ENCODE data around the gene TACC2.
"Not testable (repeated sequence)": the region's sequence is repeated elsewhere in the genome, so short reads cannot be mapped to it uniquely, and the experiment has no call there.

TACC2 gene

GRCh38 chr10:121988361-121989324 lies at the start of gene TACC2:
TSS of gene TACC2 (plus strand) at chr10:121989163. CDS start at chr10:122021982, 32,819 bp downstream.
- DNase-seq, result no peak

GRCh38 chr10:121941532-121941931 lies 47.4 kb upstream of the TACC2 start:
- no peak for DNase-seq

DNA sequence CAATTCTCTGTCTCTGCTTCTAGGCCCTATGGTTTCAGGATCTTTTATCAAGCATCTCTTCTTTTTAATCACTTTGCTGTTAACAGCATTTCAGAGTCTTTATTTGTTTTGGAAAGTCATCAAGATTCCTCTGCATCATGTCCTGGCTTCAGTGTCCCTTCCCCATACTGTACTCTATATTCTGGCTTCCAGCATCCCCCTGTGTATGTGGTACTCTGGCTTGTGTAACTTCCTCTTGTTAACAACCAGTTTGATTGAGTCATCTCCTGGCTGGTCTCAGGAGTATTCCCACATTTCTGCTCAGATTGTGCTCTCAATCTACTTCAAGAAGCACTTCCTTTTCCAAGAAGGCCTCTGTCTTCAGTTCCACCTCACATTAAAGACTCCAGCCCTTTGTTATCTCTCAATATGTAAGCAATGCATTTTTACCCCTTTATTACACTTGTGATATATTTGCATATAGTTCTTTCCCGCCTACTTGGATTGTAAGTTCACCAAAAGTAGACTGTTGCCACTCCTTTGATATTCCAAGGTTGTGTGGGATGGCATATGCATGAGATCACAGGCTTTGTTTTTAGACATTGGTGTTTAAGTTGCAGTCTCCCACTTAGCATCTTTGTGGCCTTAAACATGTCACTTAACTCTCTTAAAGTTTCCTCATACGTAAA lies 46.1 kb upstream of the TACC2 start:
- DNase-seq, result no peak

- DNase-seq, result no peak
Observed at GRCh38 chr10:121947343-121948330, 41.3 kb upstream of the TACC2 start.

DNA sequence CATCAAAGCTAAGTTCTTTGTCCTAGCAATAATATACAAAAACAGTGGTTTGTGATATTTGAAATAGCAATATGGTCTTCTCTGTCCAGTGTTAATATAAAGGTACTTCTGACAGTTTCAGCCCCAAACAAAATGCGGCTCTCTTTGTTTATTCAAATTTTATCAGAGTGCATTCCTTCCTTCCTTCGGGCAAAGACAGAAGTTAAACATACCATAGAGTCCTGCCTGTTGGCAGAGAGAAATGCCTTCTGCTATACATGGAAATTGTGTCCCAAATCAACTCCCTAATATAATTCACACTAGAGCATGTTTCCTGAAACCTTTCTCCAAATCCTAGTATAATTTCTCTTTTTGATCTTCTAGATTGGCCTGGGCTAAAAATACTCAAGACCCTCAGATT lies 39.9 kb upstream of the TACC2 start:
- no peak for DNase-seq

DNA sequence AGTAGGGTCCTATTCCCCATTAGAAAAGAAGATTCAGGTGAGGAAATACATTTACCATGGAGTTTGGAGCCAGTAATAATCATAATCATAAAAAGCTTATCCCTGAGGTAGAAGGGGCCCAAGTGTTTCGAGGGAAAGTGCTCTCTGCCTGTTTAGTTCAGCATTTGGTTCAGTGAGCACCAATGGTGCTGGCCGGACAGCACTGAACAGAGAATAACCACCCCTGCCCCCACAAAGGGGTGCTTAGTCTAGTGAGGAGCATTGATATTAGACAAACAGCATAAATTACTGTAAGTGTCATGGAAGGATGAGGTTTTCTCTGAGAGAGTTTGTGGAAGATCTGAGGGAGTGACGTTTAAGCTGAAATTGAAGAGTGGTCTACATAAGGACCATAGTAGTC lies 39.5 kb upstream of the TACC2 start:
- DNase-seq, result no peak

- DNase-seq, result no peak
Observed at GRCh38 chr10:121952226-121952625, 36.7 kb upstream of the TACC2 start.

DNA sequence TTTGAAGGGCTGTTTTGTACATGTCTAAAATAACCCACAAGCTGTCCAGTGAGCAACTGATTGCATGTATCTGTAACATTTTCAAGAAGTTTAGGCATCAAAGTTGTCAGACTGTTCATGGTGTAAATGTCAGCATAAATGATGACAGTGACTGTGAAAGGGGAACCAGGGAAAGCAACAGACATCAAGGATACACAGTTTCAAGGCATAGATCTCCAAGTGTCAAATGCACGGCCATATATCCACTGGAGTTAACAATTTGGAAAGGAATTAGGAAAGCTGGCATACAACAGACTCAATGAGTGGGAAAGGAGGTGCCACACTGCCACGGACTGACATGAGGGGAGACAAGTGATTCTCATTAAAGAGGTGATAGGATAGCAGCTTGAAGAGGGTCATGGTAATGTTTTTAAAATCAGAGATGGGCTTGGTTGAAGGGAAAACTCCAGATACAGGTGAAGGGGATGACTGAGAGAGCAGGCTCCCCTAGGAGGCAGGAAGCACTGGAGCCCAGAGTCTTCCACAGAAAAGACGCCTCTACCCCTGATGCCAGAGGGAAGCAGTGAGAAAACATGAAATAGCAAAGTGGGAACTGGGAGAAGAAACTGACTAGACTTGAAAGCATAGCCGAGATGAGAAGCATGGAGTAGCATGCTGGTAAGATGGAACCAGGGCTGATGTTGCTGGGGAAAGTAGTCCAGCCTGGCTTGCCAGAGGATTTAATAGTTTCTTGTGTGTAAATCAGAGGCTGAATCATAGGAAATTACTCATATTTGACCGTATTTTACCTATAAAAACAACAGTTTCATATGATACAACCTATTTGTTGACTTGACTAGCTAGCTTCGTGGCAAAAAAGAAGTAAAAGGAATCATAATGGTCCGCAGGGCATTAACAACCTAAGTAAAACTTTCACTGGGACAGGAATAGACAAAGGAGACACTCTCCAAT lies 32.6 kb upstream of the TACC2 start:
- DNase-seq, result no peak

GRCh38 chr10:121959671-121960070 lies 29.3 kb upstream of the TACC2 start:
- no peak for DNase-seq

DNA sequence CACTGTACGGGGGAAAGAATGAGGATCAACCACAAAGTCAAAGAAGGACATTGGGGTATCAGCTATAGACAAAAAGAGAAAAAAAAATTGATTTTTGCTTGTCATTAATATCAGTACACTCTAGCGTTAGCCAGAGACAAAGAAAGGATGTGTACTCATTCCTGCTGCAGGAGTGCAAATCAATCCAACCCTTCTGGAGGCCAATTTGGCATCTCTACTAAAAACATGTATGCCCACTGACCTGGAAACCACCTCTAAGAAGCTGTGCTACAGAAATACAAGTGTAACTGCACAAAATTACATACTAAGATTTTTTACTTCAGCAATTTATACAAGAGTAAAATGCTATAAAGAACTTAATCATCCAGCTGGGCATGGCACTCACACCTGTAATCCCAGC lies 27.5 kb upstream of the TACC2 start:
- no peak for DNase-seq

DNA sequence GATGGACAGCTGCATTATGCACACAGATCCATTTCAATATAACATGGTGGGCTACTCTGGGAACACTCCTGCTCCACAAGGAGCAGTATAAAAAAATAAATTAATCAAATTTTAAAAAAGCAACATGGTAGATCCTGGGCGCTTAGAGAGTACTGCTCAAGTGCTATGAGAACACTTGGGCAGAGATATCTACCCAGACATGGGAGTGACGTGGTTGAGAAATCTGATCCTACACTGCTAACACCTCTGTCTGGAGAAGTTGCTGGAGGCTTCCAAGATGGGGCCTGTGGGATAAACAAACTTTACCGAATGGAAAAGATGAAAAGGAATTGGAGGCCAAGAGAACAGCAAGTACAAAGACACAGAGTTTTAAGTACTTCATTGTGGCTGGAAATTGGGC lies 23.0 kb upstream of the TACC2 start:
- no peak for DNase-seq

GRCh38 chr10:121969086-121969485 lies 19.9 kb upstream of the TACC2 start:
- DNase-seq, result not testable (repeated sequence)

GRCh38 chr10:121974019-121974534 lies 14.9 kb upstream of the TACC2 start:
- no peak for DNase-seq

GRCh38 chr10:121974535-121975294 lies 14.2 kb upstream of the TACC2 start, which contains the start of gene NSMCE4A:
TSS of gene NSMCE4A (minus strand) at chr10:121975217. CDS start at chr10:121975165, 52 bp downstream.
- peak; percentile 58 to 81 (median 77) for DNase-seq

DNA sequence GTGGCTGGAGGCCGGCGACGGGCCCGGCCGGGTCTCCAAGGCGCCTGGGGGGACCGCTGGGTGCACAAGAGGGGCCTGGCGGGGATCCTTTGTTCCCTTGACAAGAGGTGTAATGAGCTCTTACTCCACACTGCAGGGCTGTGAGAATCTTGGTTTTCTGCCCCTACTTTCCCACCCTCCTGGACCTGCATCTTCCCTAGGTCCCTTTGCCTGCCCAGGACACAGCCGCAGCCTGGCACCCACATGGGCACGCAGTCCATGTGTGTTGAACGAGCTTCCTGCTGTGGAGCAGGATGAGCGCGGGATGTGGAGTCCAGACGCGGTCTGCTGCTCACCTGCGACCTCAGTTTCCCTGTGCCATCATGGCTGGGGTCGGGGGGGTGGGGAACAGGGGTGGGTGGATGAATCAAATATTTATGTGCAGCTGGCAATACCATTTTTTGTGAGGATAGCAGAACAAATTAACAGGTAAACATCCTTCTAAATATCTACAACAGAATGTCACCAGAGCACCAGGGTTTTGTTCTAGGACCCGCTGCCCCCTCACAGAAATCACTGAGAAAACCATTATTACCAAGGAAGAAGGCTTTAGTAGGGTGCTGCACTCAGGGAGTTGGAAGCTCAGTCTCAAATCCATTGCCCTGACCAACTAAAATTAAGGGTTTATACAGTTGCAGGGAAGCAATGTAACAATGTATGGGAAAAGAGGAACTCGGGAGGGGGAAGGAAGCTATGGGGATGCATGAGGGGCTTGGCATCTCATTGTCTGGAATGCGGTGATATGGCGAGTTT lies 13.5 kb upstream of the TACC2 start:
- no peak for DNase-seq

DNA sequence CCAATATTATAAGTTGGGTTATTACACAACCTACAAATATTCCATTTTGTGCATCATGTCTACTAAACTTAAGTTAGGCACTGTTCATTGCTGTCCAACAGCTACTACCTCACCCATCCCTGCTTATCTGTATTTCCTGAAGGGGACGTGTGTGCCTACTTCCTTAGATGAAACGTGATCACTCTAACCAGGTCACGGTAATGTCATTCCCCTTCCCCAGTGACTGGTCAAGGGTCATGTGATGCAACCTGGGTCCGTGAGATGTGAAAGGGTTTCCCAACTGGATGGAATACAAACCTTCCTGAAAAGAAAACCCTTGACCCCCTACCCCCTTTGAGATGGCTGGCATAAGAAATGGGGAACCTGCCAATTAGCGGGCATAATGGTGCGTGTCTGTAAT lies 12.4 kb upstream of the TACC2 start:
- DNase-seq, result no peak

- no peak for DNase-seq
Observed at GRCh38 chr10:121978511-121978910, 10.5 kb upstream of the TACC2 start.

DNA sequence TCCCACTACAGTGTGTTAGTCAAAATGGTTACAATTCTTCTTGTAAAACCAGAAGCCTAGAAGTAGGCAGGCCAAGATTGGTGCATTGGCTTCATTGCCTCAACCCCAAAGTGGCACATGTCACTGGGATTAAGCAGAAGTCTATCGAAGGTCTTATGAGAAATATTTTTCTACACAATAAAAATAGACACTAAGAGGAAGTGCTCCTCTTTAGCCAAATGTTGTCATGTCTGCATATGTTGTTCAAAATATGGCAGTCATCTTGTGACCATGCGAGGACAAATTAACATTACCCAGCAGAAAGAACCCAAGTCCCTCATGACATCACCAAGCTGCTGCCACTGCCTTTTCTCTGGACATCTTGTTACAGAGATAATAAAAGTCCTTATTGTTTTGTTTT lies 7.6 kb upstream of the TACC2 start:
- DNase-seq, result no peak

- no peak for DNase-seq
Observed at GRCh38 chr10:121983852-121984251, 5.1 kb upstream of the TACC2 start.

- no peak for DNase-seq
Observed at GRCh38 chr10:121984463-121984862, 4.5 kb upstream of the TACC2 start.
